GM19324 (cell line): ENCODE data around the gene ARL16.

Experiments
- ATAC-seq: cut with Tn5 transposase; IDR thresholded peaks from one replicate; pipeline ENCODE4 v1.9.1; 2021; ENCODE audit warnings: mild to moderate bottlenecking, moderate library complexity; ENCODE audit not compliant: unreplicated experiment, low FRiP score

ARL16 gene

DNA sequence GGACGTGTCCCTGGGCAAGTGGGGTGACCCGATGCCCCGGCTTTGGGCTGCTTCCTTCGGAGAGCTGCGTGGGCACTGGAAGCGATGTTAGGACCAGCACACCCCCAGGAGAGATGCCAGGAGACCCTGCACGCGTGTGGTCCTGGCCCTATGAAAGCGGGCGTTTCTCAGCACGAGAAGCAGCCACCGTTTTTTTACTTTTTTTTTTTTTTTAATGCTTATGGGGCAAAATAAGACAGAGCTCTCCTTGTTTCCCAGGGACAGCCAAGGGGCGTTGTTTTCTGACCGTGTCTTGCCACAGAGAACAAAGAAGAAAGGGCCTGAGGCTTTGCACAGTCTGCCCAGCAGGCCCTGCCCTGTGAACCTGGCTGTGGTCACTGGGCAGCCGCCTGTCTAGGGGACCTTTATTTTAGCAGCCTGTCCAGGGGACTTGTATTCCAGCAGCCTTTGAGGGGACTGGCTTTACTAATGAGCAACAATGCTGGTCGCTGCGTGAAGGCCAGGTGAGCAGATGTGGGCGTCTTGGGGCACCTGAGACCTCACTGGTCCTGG is 29.5 kb upstream of the ARL16 start:
- no peak for ATAC-seq

- peak; percentile 4 for ATAC-seq
Observed at GRCh38 chr17:81712468-81713003, 28.9 kb upstream of the ARL16 start.

DNA sequence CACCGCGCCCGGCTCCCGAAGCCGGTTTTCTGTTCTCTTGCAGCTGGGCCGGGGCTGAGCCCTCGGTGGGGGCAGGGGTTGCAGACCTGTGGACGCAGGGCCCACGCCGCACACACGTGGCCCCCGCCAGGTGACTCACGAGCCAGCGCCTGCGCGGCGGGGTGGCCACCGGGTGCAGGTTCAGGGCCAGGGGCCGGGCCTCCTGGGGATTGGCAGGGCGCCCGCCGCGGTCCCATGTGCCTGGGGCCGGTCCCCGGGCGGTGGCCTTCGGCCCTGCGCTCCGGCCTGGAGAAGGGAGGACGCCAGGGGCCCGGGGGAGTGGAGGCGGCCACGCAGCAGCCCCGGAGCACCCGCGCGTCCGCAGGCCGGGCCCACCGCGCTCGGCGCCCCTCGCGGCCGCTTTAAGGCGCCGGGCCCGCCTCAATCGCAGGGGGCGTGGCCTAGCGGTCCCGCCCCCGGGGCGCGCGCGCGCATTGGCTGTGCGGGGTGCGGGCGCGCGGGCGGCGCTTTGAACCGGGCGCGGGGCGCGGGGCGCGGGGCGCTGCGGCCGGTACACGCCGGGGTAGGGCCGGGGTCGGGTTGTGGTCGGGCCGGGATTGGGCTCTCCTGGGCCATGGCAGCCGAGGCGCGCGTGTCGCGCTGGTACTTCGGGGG is 28.3 kb upstream of the ARL16 start, which contains the start of gene SLC25A10:
TSS of gene SLC25A10 (plus strand) at position 471 of the 654 bp plus-strand sequence. CDS start at position 614, 143 bp downstream.
- ATAC-seq, result peak; percentile 73

DNA sequence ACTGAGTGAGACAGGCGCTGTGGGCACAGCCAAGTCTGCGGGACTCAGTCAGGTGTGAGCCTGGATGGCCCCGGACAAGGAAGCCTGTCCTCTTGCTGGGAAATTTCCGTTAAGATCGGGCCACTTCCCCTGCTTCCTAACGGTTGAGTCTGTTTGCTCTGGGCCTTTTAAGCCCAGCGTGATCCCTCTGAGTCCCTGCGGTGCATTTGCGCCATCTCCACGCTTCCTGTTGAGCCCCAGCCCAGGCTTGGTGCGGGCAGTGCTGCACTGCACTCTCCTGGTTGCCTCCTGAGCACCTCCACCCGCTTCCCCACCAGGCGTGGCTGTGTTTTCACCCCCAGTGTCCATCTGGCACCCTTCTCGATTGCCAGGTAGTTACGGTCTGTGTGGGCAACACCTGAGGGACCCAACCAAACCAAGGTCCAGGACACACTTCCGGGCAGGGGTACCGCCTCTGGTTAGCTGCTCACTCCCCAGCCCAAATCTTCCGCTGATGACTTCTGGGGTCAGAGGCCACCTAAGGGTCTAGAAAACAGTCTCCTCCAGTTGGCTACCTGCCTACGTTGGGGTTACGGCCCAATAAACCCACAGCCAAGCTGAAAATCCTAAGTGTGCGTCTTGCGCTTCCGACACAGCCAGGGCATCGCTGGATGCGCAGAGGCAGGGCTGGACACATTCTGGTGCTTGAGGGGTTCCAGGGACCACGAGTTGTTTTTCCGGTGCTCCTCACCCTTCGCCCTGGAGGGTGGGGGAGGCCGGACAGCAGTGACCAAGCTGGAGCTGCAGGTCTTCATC is 27.1 kb upstream of the ARL16 start:
- no peak for ATAC-seq

DNA sequence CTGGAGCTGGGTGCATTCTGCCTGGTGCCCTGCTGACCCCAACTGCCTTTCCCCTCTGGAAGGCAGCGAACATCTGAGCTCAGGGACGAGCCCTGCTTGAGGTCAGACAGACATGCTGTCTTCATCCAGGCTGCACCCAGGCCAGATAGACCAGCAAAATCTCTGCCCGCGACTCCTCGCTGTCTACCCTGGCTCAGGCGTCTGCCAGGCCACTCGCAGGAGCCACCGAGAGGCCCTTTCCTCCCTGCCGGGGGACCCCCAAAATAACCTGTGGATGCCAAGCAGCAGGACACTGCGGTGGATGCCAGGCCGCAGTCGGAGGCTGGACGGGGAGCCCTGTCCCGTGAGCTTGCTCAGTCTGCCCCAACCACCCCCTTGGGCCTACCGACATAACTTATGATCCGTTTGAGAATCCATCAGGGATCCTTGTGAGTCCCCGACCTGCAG is 25.2 kb upstream of the ARL16 start:
- ATAC-seq, result no peak

- ATAC-seq, result no peak
Observed at GRCh38 chr17:81707725-81708646, 24.4 kb upstream of the ARL16 start.

DNA sequence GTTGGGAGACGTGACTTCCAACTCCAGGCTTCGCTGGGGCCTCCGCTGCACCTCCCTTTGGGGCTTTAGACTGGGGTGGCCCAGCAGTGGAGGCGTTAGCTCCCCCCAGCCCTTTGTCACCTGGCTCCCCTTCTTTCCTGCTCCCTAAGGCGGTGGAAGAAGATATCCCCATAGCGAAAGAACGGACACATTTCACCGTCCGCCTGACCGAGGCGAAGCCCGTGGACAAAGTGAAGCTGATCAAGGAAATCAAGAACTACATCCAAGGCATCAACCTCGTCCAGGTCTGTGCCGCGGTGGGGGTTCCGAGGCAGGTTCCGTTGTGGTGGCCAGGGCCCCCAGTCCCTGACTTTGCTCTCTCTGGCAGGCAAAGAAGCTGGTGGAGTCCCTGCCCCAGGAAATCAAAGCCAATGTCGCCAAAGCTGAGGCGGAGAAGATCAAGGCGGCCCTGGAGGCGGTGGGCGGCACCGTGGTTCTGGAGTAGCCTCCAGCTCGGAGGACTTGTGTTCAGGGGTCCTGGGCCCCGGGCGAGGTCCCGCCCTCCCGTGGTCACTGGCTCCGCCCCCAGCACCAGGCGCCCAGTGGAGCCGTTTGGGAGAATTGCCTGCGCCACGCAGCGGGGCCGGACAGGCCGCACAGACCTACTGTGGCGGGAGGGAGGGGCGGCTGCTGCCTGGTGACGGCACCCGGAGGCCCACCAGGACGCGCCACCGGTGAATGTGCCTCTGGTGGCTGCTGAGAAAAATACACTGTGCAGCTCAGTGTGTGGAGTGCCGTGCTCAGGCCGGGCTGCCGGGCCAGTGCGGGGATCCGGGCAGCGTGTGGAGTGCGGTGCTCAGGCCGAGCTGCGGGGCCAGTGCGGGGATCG is 23.4 kb upstream of the ARL16 start:
- ATAC-seq, result no peak

DNA sequence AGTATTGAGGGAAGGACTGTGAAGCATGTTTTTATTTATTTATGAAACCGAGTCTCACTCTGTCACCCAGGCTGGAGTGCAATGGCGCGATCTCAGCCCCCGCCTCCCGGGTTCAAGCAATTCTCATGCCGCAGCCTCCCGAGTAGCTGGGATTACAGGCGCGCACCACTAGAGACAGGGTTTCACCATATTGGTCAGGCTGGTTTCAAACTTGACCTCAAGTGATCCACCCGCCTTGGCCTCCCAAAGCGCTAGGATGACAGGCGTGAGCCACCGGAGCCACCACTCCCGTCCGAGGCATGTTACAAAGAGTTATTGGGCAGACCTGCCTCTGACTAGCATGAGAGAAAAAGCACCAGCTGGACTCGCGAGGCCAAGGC is 22.6 kb upstream of the ARL16 start:
- no peak for ATAC-seq

DNA sequence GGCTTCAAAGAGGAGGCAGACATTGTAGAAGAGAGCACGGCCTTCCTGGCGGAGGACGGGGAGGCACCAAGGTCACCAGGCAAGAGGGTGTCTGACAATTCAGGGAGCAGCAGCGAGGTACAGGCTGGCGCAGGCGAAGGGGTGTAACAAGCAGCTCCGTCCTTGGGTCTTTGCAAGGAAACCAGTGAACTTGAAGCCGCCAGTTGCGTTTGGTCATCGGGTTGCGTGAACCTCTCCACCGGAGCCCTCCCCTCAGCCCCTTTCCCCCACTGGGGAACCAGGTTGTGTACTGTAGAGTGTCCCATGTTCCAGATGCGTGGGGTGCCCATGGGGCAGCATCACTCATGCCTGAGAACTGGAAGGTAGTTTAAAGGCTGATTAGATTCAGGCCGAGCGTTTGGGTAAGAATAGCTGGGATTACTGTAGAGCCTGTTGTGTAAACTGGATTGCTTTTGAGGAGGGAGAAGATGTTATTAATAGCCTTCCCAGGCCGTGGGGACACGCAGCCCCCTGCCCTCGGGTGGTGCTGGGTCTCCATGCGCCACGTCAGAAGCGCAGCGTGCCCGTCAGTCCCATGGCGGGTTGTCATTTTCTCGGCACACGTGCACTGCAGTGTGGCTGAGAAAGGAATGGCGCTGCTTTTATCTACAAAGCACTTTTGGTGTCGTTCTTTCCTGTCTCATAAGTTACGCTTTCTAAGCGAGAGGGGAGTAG is 22.1 kb upstream of the ARL16 start:
- ATAC-seq, result no peak

- no peak for ATAC-seq
Observed at GRCh38 chr17:81703747-81704654, 20.4 kb upstream of the ARL16 start.

GRCh38 chr17:81702934-81703746 is 19.5 kb upstream of the ARL16 start, which contains the start of gene MRPL12:
Gene MRPL12 (plus strand): TSS chr17:81703367. CDS start chr17:81703502, 135 bp downstream.
- peak; percentile 86 for ATAC-seq

DNA sequence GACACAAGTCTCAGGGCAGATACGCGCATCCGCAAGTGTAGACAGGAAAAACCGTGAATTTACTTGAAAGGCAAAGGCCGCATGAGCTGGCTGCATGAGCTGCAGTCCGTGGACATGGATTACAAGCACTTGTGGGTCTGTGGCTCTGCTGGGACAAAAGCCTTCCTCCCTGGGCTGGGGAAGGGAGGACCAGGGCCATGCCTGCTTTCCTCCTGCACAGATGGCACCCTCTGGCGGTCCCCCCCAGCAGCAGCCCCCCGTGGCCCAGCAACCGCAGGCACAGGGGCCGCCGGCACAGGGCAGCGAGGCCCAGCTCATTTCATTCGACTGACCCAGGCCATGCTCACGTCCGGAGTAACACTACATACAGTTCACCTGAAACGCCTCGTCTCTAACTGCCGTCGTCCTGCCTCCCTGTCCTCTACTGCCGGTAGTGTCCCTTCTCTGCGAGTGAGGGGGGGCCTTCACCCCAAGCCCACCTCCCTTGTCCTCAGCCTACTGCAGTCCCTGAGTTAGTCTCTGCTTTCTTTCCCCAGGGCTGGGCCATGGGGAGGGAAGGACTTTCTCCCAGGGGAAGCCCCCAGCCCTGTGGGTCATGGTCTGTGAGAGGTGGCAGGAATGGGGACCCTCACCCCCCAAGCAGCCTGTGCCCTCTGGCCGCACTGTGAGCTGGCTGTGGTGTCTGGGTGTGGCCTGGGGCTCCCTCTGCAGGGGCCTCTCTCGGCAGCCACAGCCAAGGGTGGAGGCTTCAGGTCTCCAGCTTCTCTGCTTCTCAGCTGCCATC is 17.9 kb upstream of the ARL16 start:
- no peak for ATAC-seq

GRCh38 chr17:81700353-81701287 is 17.0 kb upstream of the ARL16 start:
- no peak for ATAC-seq

DNA sequence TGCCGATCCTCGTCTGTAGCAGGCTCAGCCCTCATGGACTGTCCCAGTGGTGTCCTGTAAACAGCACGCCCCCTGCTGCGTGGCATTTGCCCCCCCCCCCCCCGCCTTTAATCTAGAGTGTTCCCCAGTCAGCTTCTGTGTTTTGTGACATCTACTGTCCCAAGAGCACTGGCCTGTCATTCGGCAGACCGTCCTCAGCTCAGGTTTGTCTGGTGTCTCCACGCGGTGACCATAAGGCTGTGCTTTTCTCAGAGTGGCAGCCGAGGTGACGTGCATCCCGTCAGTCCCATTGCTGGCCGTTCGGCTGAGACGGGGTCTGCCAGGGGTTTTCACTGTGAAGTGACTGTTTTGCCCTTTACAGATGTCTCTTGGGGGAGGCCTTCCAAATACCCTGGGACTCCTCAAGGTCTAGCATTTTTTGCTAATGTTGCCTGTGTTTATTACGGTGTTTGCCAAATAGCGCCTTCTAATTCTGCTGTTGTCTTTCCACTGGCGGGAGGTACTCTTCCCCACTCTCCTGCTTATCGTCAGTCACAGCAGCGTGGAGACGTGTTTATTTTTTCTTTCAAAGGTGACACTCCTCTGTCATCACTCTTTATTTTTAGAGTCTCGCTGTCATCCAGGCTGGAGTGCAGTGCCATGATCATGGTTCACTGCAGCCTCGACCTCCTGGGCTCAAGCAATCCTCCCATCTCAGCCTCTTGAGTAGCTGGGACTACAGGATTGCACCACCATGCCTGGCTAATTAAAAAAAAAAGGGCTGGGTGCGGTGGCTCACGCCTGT is 13.9 kb upstream of the ARL16 start:
- ATAC-seq, result no peak
